ENCODE data around the gene FES. TPM values are rescaled to one million over a fixed set of nuclear protein-coding genes. Genes with fewer than 3 reads are reported as not detected.

Gene FES
- total and polyA plus RNA-seq, 2 donors from 2014 or later = 9.3 to 33.5 TPM

GRCh38 chr15:90938261-90938660 is 54.0 kb downstream of the FES start:
- Histone ChIP-seq H3K4me1 (ENCODE audit: control insufficient read depth in 2 of 3, insufficient read depth in 2 of 3, low read depth in 1 of 3, low read length in 3 of 3) (peaks cover 0 to 15% (median 7%) of the 10 kb centered on the region in 3 donors), H3K27me3 (ENCODE audit: control insufficient read depth, insufficient read depth, low read length) (no peaks in the 10 kb centered on the region), H3K4me3 (ENCODE audit: low read length in 3 of 3) (no peak overlapping the region), H3K9me3 (ENCODE audit: control insufficient read depth in 2 of 3, insufficient read depth in 1 of 3, low read length in 3 of 3) (no peaks in the 10 kb centered on the region), H3K36me3 (ENCODE audit: control insufficient read depth in 2 of 3, insufficient read depth in 3 of 3, low read length in 3 of 3) (peaks cover 8 to 33% (median 29%) of the 10 kb centered on the region in 3 donors), H3K9ac (ENCODE audit: low read length in 3 of 3) (no peak overlapping the region), H3K27ac (ENCODE audit: low read depth in 2 of 2, low read length in 2 of 2) (no peak overlapping the region)
- intact Hi-C loops (cut with DNase I) = no loop called here
- DNase-seq (peak in 1 of 5 donors; percentile 15), FAIRE-seq (no peak)
- no peak for TF ChIP-seq CTCF (IDR thresholded peaks at IDR 0.05; ENCODE audit: borderline replicate concordance, extremely low read depth, insufficient read depth)

GRCh38 chr15:90939756-90940155 is 55.5 kb downstream of the FES start:
- H3K27me3 ChIP-seq (ENCODE audit: control insufficient read depth, insufficient read depth, low read length) = no peaks in the 10 kb centered on the region
- H3K27ac ChIP-seq (ENCODE audit: low read depth in 2 of 2, low read length in 2 of 2) = no peak overlapping the region
- intact Hi-C loops (cut with DNase I) = no loop called here
- H3K36me3 ChIP-seq (ENCODE audit: control insufficient read depth in 2 of 3, insufficient read depth in 3 of 3, low read length in 3 of 3) = peaks cover 8 to 38% (median 36%) of the 10 kb centered on the region in 3 donors
- DNase-seq = peak in 1 of 5 donors; percentile 60
- H3K9me3 ChIP-seq (ENCODE audit: control insufficient read depth in 2 of 3, insufficient read depth in 1 of 3, low read length in 3 of 3) = no peaks in the 10 kb centered on the region
- no peak for FAIRE-seq
- no peak for TF ChIP-seq CTCF (IDR thresholded peaks at IDR 0.05; ENCODE audit: borderline replicate concordance, extremely low read depth, insufficient read depth)
- no peak overlapping the region for H3K4me3 ChIP-seq (ENCODE audit: low read length in 3 of 3)
- peaks cover 0 to 10% (median 3%) of the 10 kb centered on the region in 3 donors for H3K4me1 ChIP-seq (ENCODE audit: control insufficient read depth in 2 of 3, insufficient read depth in 2 of 3, low read depth in 1 of 3, low read length in 3 of 3)
- no peak overlapping the region for H3K9ac ChIP-seq (ENCODE audit: low read length in 3 of 3)

- Histone ChIP-seq H3K4me3 (ENCODE audit: low read length in 3 of 3) (no peak overlapping the region), H3K27ac (ENCODE audit: low read depth in 2 of 2, low read length in 2 of 2) (no peak overlapping the region), H3K27me3 (ENCODE audit: control insufficient read depth, insufficient read depth, low read length) (no peaks in the 10 kb centered on the region), H3K9ac (ENCODE audit: low read length in 3 of 3) (no peak overlapping the region), H3K4me1 (ENCODE audit: control insufficient read depth in 2 of 3, insufficient read depth in 2 of 3, low read depth in 1 of 3, low read length in 3 of 3) (peaks cover 0 to 4% (median 2%) of the 10 kb centered on the region in 3 donors), H3K9me3 (ENCODE audit: control insufficient read depth in 2 of 3, insufficient read depth in 1 of 3, low read length in 3 of 3) (no peaks in the 10 kb centered on the region), H3K36me3 (ENCODE audit: control insufficient read depth in 2 of 3, insufficient read depth in 3 of 3, low read length in 3 of 3) (peaks cover 8 to 42% (median 40%) of the 10 kb centered on the region in 3 donors)
- no peak for FAIRE-seq
- TF ChIP-seq CTCF (IDR thresholded peaks at IDR 0.05; ENCODE audit: borderline replicate concordance, extremely low read depth, insufficient read depth) = no peak
- intact Hi-C loops (cut with DNase I) = no loop called here
- DNase-seq = peak in 1 of 5 donors; percentile 25
Observed at GRCh38 chr15:90941038-90941437, 56.7 kb downstream of the FES start.

All from kidney (tissue), 14 donors.